GM12878 (cell line): Measurements from ENCODE around the gene BBOF1. TPM values are rescaled to one million over a fixed set of nuclear protein-coding genes. Genes with fewer than 3 reads are reported as not detected.

Experiments
- ATAC-seq: fragments of 200-7000 bp; cut with Tn5 transposase; 3 replicates; pipeline ENCODE4 v1.9.1; 2020; ENCODE audit warnings: mild to moderate bottlenecking, moderate library complexity
- BruUV-seq: library from RNA; stranded (reverse); fragments of 400-500 nt; replicated peaks from 2 replicates; lab custom pipeline; 2021; lab: Mats Ljungman, UMichigan
- CTCF ChIA-PET: fragments of 300-600 bp; sonication (Branson Sonifier 250); formaldehyde crosslinking; extraction: SDS; loops from one replicate; lab custom pipeline; 2021; ENCODE audit warnings: inconsistent platforms; lab: Yijun Ruan, JAX
- POLR2A ChIA-PET: fragments of 350-600 bp; formaldehyde crosslinking; extraction: SDS; loops from one replicate; lab custom pipeline; 2021; ENCODE audit warnings: inconsistent platforms; lab: Charles Lee
- RAD21 ChIA-PET: fragments of 300-600 bp; sonication (Branson Sonifier 250); formaldehyde crosslinking; loops from one replicate; lab custom pipeline; 2023; ENCODE audit warnings: antibody characterized with exemption; ENCODE audit not compliant: unreplicated experiment; lab: Charles Lee
- SMC1A ChIA-PET: fragments of 300-600 bp; sonication (Branson Sonifier 250); formaldehyde crosslinking; loops from one replicate; lab custom pipeline; 2023; ENCODE audit not compliant: unreplicated experiment, uncharacterized antibody; lab: Charles Lee
- DNase-seq: peaks from one replicate; pipeline ENCODE4 v3.0.0-alpha.2; 2011; ENCODE audit warnings: low read depth, low spot score
- FAIRE-seq: peaks from 3 replicates; lab custom pipeline; 2011; peaks lifted over from hg19 to GRCh38; lab: Jason Lieb, UNC
- H2AFZ ChIP-seq: 2 replicates; pipeline ENCODE4 v1.6.0; 2011; ENCODE audit warnings: low read depth, low read length, control low read depth; ENCODE audit not compliant: control insufficient read depth
- H3K27ac ChIP-seq: 2 replicates; pipeline ENCODE4 v1.5.1; 2011; ENCODE audit warnings: control low read depth; ENCODE audit not compliant: control insufficient read depth, insufficient read depth
- H3K27me3 ChIP-seq, 2 experiments: replicated peaks in 1 of 2; 2 replicates each; pipeline versions ENCODE4 v1.6.0 to v1.6.1; 2011; ENCODE audit warnings: low read length in 1 of 2; ENCODE audit not compliant: control insufficient read depth in 2 of 2, insufficient read depth in 2 of 2
- H3K36me3 ChIP-seq, 2 experiments: 2 replicates each; pipeline ENCODE4 v1.5.1; 2011; ENCODE audit warnings: low read length in 1 of 2; ENCODE audit not compliant: control insufficient read depth in 2 of 2, insufficient read depth in 2 of 2
- H3K4me1 ChIP-seq: 2 replicates; pipeline ENCODE4 v1.6.1; 2011; ENCODE audit warnings: mild to moderate bottlenecking, low read length, moderate library complexity, mixed read lengths; ENCODE audit not compliant: control insufficient read depth, insufficient read depth
- H3K4me2 ChIP-seq: 2 replicates; pipeline ENCODE4 v1.6.0; 2011; ENCODE audit warnings: control low read depth; ENCODE audit not compliant: control insufficient read depth, insufficient read depth
- H3K4me3 ChIP-seq: fragments of 200-600 bp; sonication (generic); 2 replicates; pipeline ENCODE4 v1.5.1; 2016
- H3K79me2 ChIP-seq: 2 replicates; pipeline ENCODE4 v1.6.0; 2011; ENCODE audit warnings: low read length; ENCODE audit not compliant: control insufficient read depth, insufficient read depth
- H3K9ac ChIP-seq: 2 replicates; pipeline ENCODE4 v1.8.0; 2011; ENCODE audit warnings: low read length, control low read depth, mixed read lengths; ENCODE audit not compliant: control insufficient read depth, insufficient read depth
- H3K9me3 ChIP-seq: replicated peaks from 3 replicates; pipeline ENCODE4 v1.5.1; 2011; ENCODE audit warnings: mild to moderate bottlenecking, low read length; ENCODE audit not compliant: control insufficient read depth, insufficient read depth
- H4K20me1 ChIP-seq: 2 replicates; pipeline ENCODE4 v1.6.0; 2011; ENCODE audit not compliant: control insufficient read depth, insufficient read depth
- CBFB ChIP-seq: IDR thresholded peaks from 2 replicates; pipeline ENCODE4 v1.6.1; 2016; ENCODE audit warnings: antibody characterized with exemption, low read depth
- CBX5 ChIP-seq: sonication (generic); IDR thresholded peaks from 2 replicates; pipeline ENCODE4 v1.6.1; 2016; ENCODE audit warnings: low read depth, moderate library complexity, mild to moderate bottlenecking, inconsistent platforms
- CEBPZ ChIP-seq: fragments of 150-350 bp; IDR thresholded peaks from 2 replicates; pipeline ENCODE4 v1.6.1; 2016; ENCODE audit warnings: low read depth, low read length
- E2F8 ChIP-seq: fragments of 450-650 bp; IDR thresholded peaks from 2 replicates; pipeline ENCODE4 v1.6.1; 2018; ENCODE audit warnings: mild to moderate bottlenecking, low read depth, moderate library complexity; ENCODE audit not compliant: partially characterized antibody
- EGR1 ChIP-seq, 2 experiments: IDR thresholded peaks; 1 replicate in 1 of 2; 2 replicates in 1 of 2; pipeline ENCODE4 v1.6.1; 2011 to 2012; ENCODE audit warnings: low read depth in 2 of 2, low read length in 2 of 2, borderline replicate concordance in 1 of 2, mild to moderate bottlenecking in 1 of 2, moderate library complexity in 1 of 2
- ETV6 ChIP-seq, 2 experiments: fragments of 450-650 bp in 1 of 2; IDR thresholded peaks in 1 of 2; conservative IDR thresholded peaks in 1 of 2; 2 replicates each; pipeline ENCODE4 v1.6.1; 2014; ENCODE audit warnings: antibody characterized with exemption in 1 of 2, borderline replicate concordance in 1 of 2, low read depth in 1 of 2, mild to moderate bottlenecking in 1 of 2, moderate library complexity in 1 of 2
- IRF3 ChIP-seq: fragments of 450-650 bp; IDR thresholded peaks from 2 replicates; pipeline ENCODE4 v1.6.1; 2014; ENCODE audit warnings: mild to moderate bottlenecking
- KLF5 ChIP-seq: fragments of 450-650 bp; IDR thresholded peaks from 2 replicates; pipeline ENCODE4 v1.6.1; 2014; ENCODE audit warnings: mild to moderate bottlenecking; ENCODE audit not compliant: partially characterized antibody
- MEF2B ChIP-seq: fragments of 450-650 bp; IDR thresholded peaks from 2 replicates; pipeline ENCODE4 v1.6.1; 2018; ENCODE audit warnings: mild to moderate bottlenecking, moderate library complexity; ENCODE audit not compliant: partially characterized antibody, poor library complexity, severe bottlenecking
- RFX5 ChIP-seq: IDR thresholded peaks from 2 replicates; pipeline ENCODE4 v1.6.1; 2011; ENCODE audit warnings: low read depth, low read length, improper control_type of control experiment
- SMAD5 ChIP-seq: IDR thresholded peaks from 2 replicates; pipeline ENCODE4 v1.6.1; 2016; ENCODE audit warnings: antibody characterized with exemption, low read depth
- STAT1 ChIP-seq: fragments of 450-650 bp; conservative IDR thresholded peaks from 2 replicates; pipeline ENCODE4 v1.6.1; 2014; ENCODE audit warnings: antibody characterized with exemption, mild to moderate bottlenecking
- TCF7 ChIP-seq: IDR thresholded peaks from 2 replicates; pipeline ENCODE4 v1.6.1; 2014; ENCODE audit warnings: antibody characterized with exemption, borderline replicate concordance
- ZNF384 ChIP-seq: IDR thresholded peaks from 2 replicates; pipeline ENCODE4 v1.6.1; 2012; ENCODE audit warnings: low read depth, mild to moderate bottlenecking, low read length, improper control_type of control experiment, borderline replicate concordance
- WGBS: methylation state at CpG from one replicate; pipeline ENCODE4 v1.1.6; 2016; ENCODE audit warnings: low lambda C conversion rate; ENCODE audit not compliant: insufficient replicate concordance, insufficient coverage; ENCODE audit errors: missing lambda C conversion rate; 5-methylcytosine and 5-hydroxymethylcytosine counted together
- in situ Hi-C: fragments of 300-500 bp; cut with MboI; formaldehyde crosslinking; loops from 9 replicates; pipeline ENCODE4 v1.14.3; 2018; ENCODE audit warnings: mixed read lengths
- intact Hi-C: fragments of 100-400 bp; cut with micrococcal nuclease; formaldehyde crosslinking; loops from one replicate; pipeline ENCODE4 v1.14.2; 2022; ENCODE audit not compliant: unreplicated experiment
- polyA plus RNA-seq, 11 experiments: library from polyadenylated mRNA; depleted of rRNA in 4 of 11; unstranded in 6 of 11; stranded (reverse) in 5 of 11; fragments of >200 nt; fragmentation: Nextera tagmentation in 4 of 11; fragmentation: Illumina TruSeq in 1 of 11; extraction: Ambion mirVana in 4 of 11; extraction: Trizol in 1 of 11; gene quantifications; 1 replicate in 1 of 11; 2 replicates in 10 of 11; pipeline versions ENCODE4 v1.2.1 to v1.2.3, GENCODE V29; 2011 to 2016; ENCODE audit warnings: inconsistent platforms in 2 of 11, missing spikeins in 2 of 11, low read depth in 1 of 11
- total RNA-seq, 4 experiments: library from RNA; depleted of rRNA in 3 of 4; stranded (reverse); fragments of >200 nt in 3 of 4; fragmentation: Illumina TruSeq in 1 of 4; extraction: Trizol in 1 of 4; gene quantifications; 2 replicates each; pipeline versions ENCODE4 v1.2.1 to v1.2.3, GENCODE V29; 2013 to 2021
- TF ChIP-seq, protein P1 (sequence below): fragments of 450-650 bp; IDR thresholded peaks from 2 replicates; pipeline ENCODE4 v1.6.1; 2016; ENCODE audit warnings: mild to moderate bottlenecking

Gene BBOF1
- total and polyA plus RNA-seq, 10 of the 15 experiments (the other 5 are each of a cell fraction or from before 2014, with no cell fraction given): 0.50 to 2.6 (median 0.79) TPM

DNA sequence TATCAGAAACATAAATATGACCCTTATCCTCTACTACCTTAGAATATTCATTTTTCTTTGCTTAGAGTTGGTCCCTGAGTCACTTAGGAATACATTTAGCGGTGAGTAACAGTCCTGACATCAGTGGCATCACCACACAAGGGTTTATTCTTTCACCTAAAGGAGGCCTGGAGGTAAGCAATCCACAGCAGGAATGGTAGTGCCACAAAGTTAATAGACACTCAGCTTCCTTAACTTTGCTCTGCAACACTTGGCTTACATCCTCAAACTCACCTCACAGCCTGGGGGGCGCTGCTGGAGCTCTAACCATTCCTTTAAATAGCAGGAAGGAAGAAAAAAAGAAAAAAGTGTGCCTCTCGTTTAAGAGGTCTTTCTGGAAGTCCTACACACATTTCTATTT, 29.1 kb downstream of the BBOF1 start:
- RAD21 ChIA-PET: no interaction called here
- BruUV-seq: no TSS peak
- SMC1A ChIA-PET: no interaction called here
- WGBS: 64% methylated on average over 3 of the region's 3 CpGs
- ATAC-seq (no peak), DNase-seq (no peak), FAIRE-seq (no peak)
- H3K79me2 ChIP-seq: no peaks in the 10 kb centered on the region
- in situ Hi-C loops (loop anchor here (25.0 kb wide), 1 partner anchor 311 kb away; no protein-coding TSS in a partner anchor), intact Hi-C loops (no loop called here)
- no peak overlapping the region for H3K4me2 ChIP-seq
- no peaks in the 10 kb centered on the region for H3K27me3 ChIP-seq
- no peaks in the 10 kb centered on the region for H3K4me1 ChIP-seq
- H3K9ac ChIP-seq: no peak overlapping the region
- no peak overlapping the region for H3K27ac ChIP-seq
- H4K20me1 ChIP-seq: no peaks in the 10 kb centered on the region
- no peak overlapping the region for H2AFZ ChIP-seq
- H3K4me3 ChIP-seq: no peak overlapping the region
- CTCF ChIA-PET: interaction anchor here (2.1 kb wide), 1 partner anchor 9 kb away, joined by 8 read pairs; no protein-coding TSS in a partner anchor
- H3K9me3 ChIP-seq: no peaks in the 10 kb centered on the region
- H3K36me3 ChIP-seq: no peaks in the 10 kb centered on the region
- POLR2A ChIA-PET: no interaction called here
- TF ChIP-seq STAT1 (no peak), ZNF384 (no peak), ETV6 (conservative IDR thresholded peaks at IDR 0.05 in 1 of 2, IDR thresholded peaks at IDR 0.05 in 1 of 2; ENCODE audit: borderline replicate concordance in 1 of 2, low read depth in 1 of 2) (no peak), EGR1 (IDR thresholded peaks at IDR 0.05; ENCODE audit: borderline replicate concordance in 1 of 2, low read depth in 2 of 2, low read length in 2 of 2) (no peak), IRF3 (no peak), E2F8 (no peak), RFX5 (no peak), TCF7 (no peak), SMAD5 (no peak), CEBPZ (no peak), CBX5 (no peak), KLF5 (no peak), MEF2B (no peak), CBFB (no peak)
- TF ChIP-seq, protein P1, sequence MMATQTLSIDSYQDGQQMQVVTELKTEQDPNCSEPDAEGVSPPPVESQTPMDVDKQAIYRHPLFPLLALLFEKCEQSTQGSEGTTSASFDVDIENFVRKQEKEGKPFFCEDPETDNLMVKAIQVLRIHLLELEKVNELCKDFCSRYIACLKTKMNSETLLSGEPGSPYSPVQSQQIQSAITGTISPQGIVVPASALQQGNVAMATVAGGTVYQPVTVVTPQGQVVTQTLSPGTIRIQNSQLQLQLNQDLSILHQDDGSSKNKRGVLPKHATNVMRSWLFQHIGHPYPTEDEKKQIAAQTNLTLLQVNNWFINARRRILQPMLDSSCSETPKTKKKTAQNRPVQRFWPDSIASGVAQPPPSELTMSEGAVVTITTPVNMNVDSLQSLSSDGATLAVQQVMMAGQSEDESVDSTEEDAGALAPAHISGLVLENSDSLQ: no peak
